ENCODE results near the gene SLC15A1.

- TF ChIP-seq, protein P1, sequence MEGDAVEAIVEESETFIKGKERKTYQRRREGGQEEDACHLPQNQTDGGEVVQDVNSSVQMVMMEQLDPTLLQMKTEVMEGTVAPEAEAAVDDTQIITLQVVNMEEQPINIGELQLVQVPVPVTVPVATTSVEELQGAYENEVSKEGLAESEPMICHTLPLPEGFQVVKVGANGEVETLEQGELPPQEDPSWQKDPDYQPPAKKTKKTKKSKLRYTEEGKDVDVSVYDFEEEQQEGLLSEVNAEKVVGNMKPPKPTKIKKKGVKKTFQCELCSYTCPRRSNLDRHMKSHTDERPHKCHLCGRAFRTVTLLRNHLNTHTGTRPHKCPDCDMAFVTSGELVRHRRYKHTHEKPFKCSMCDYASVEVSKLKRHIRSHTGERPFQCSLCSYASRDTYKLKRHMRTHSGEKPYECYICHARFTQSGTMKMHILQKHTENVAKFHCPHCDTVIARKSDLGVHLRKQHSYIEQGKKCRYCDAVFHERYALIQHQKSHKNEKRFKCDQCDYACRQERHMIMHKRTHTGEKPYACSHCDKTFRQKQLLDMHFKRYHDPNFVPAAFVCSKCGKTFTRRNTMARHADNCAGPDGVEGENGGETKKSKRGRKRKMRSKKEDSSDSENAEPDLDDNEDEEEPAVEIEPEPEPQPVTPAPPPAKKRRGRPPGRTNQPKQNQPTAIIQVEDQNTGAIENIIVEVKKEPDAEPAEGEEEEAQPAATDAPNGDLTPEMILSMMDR (optimal IDR thresholded peaks at IDR 0.05 in 1 of 3, IDR thresholded peaks at IDR 0.05 in 1 of 3, conservative IDR thresholded peaks at IDR 0.05 in 1 of 3; ENCODE audit: extremely low read depth in 1 of 3, insufficient read depth in 2 of 3, low read length in 3 of 3) = no peak
- TF ChIP-seq EZH2 (IDR thresholded peaks at IDR 0.05; ENCODE audit: low read length) = no peak
These were observed 16.1 kb upstream of the SLC15A1 start for GRCh38 chr13:98768522-98768921.

Measured in keratinocyte (primary cell).